GM18499 (cell line): ENCODE measurements around the gene ATIC.
"Not testable (repeated sequence)": the region's sequence is repeated elsewhere in the genome, so short reads cannot be mapped to it uniquely, and the experiment has no call there.

ENCODE experiments used
- ATAC-seq: cut with Tn5 transposase; IDR thresholded peaks from one replicate; pipeline ENCODE4 v1.9.1; 2021; ENCODE audit warnings: moderate number of reproducible peaks; ENCODE audit not compliant: insufficient read depth, unreplicated experiment

The ATIC gene

DNA sequence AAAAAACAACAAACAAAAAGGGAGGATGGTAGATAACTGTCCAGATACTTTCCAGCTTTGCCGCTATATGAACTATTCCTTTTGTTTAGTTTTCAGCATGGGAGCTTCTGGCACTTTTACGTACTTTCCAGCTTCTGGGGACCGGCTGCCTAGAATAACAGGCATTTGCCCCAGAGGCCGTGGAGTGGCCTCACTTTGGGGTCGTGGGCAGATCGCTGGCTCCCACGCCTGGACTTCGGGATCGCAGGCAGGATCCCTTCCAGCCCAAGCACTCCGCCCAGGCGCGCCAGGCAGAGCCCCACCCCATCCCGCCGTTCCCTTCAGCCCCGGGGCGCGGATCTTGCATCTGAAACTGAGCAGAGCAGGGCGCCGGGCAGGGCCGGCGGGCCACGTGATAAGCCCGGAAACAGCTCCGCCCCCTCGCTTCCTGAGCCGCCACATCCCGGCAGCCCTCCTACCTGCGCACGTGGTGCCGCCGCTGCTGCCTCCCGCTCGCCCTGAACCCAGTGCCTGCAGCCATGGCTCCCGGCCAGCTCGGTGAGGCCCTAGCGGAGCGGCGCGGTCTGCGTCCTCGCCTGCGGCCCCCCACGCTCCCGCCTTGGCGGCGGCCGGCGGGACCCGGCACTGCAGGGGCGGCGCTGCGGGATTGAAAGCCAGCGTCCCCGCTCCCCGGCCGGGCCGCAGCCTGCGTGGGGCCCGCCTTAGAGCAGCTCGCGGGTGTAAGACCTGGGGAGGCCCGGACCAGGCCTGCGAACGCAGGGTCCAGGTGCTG is at the start of gene ATIC:
TSS of gene ATIC (plus strand) at position 435 of the 772 bp plus-strand sequence. CDS start at position 519, 84 bp downstream.
- peak; percentile 99 for ATAC-seq

DNA sequence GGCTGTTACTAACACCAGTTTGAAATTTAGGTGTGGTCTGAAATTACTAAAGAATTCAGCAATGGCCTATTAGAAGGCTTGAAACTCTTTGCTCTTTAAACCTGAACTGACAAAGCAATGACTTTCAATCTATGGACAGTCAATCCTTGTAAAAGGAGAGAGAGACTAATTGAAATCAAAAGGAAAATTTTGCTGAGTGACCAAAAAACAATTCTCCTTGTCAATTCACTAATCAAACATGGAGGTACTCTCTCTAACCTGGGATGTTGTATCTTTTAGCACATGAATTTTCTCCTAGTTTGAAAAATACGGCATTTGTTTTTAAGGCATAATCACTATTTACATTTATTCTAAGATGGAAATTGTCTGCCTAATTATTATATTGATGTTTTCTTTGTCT is 49.6 kb upstream of the ATIC start:
- no peak for ATAC-seq

DNA sequence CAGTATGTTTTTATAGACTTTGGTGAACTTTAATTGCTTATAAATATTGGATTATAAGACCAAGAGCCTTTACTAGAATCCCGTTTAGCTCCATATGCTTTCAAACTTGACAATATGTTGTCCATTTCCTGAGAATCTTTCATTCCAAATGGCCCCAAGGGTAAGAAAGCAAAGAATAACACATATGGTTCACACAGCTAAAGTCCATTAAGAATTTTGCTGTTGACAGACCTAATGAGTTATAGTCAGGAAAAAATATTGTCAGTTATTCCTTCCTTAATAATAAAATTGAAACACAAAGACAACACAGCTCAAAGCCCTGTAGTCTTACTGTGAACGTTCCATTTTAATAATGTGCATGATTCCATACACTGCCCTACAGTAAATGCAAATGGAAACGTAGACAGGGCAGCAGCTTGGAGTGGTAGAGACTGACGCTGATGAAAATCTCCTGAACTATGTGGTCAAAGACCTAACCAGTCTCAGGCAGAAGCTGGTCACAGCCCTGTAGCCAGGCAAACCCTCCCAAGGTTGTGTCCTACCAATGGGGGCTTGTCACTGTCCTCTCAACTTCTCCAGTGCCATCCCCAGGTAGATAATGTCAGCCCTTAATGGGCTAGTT is 49.0 kb upstream of the ATIC start:
- no peak for ATAC-seq

DNA sequence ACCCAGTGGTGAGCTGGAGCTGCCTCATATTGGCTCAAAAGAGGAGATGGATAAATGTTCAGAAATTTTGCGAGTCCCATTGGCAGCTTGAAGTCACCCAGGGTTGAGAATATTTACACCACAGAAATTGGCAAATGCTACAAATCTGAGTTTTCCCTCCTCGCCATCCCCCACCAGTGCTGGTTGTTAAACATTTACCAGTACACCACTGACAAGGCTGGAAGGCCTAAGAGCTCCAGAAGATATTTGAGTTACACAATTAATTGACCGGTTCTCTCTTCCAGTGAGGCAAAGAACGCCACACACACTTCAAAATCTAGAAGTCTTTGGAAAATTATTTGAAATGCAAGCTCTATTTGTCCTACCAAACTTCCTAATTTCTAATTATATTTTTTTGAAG is 47.5 kb upstream of the ATIC start:
- ATAC-seq: no peak

DNA sequence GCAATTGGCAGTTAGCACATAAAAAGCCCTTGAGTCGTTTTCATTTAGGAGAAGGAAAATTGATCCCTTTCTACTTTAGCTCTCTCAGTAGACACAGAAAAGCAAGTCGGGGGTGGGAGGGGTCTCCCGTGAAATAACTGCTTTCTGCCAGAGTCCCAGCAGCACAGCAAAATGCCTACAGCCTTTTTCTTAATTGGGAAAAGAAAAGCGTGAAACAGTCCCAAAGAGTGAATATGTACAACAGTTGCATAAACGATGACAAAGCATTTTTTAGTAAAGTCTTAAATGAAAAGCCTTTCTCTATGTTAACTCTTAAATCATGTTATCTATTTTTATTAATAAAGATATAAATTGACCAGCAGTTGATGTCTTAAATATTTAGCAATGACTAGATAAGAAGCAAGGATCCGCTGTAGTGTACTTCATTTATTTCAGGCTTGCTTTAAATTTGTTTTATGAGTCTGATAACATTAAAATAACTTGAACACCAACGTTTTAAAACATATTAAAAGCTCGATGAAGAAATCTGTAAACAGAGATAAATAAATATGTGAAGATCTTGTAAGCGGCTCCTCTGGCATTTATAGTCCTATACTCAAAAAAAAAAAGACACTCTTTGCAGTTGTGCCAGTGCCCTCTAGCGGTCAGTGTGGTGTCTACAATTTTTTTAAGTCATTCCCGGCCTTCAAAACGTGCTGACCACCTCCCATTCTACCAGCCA is 42.3 kb upstream of the ATIC start:
- ATAC-seq: no peak

DNA sequence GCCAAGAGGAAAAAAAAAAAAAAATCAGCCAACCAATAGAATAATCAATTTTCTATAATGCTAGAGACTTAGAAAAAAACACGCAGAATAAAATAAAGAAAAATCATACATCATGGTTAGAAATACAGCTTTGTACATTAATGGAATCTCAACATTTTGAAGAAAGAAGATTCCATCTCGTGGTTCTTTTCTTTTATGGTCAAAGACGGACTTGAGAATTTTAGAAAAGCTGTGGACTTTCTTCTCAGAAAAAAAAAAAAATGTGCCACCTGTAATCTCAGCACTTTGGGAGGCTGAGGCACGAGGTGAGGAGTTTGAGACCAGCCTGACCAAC is 41.8 kb upstream of the ATIC start:
- no peak for ATAC-seq

DNA sequence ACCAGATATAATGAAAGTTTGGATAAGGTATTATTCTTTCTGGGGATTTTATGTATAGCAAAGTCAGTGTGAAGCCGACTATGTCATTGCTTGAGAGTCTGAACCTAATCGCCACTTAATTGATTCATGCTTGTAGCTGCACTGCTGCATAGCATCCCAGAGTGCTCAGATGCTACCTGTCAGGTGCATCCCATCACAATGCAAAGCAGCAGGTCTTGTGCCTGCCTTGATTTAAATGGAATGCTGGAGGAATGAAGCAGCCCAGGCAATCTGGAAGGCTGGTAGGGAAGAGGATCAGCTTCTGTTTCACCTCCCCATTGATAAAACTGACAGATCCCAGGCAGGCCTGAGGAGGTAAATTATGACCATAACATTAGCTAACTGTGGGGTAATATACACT is 40.4 kb upstream of the ATIC start:
- ATAC-seq: no peak

DNA sequence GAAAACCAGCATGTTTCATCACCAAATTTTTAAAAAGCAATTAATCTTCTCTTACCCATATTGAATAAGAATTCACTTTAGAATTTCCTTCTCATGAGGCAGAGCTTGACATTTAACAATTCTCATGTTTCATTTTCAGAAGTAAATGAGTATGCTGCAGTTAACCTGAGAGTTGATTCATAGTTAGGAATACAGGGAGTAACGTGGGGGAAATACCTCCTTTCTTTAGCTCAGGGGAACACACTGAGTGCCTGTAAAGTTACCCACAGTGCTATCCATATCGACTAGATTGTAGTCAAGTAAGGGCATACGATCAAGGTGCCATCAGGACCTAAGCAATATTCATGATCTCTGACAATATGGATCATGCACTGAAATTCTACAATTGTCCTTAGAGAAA is 38.9 kb upstream of the ATIC start:
- no peak for ATAC-seq

DNA sequence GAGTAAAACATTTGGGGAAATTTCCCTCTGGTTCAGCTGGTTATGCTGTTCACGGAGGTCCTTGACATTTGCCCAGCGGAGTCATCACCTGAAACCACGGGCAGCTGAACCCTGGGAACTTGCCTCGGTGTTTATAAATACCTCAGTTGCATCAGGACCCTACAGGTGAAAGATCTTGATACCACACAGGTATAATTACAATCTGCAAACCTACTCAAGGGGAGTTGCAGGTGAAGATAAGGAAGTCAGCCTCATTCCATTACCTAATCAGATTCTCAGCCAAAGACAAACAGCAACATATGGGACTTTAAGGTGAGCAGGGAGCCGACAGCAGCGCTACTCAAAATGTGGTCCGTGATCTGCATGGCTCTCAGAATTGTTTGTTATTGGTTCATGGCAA is 37.0 kb upstream of the ATIC start:
- no peak for ATAC-seq

DNA sequence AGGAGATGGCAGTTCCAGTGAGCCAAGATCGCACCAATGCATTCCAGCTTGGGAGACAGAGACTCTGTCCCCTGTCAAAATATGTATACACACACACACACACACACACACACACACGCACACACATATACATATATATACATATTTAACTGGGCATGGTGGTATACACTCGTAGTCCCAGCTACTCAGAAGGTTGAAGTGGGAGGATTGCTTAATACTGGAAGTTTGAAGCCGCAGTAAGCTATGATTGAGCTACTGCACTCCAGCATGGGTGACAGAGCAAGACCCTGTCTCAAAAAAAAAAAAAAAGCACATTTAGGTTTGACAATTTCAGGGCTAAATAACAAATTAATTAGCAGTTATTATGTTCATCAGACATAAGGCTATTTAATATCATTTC is 36.0 kb upstream of the ATIC start:
- no peak for ATAC-seq

DNA sequence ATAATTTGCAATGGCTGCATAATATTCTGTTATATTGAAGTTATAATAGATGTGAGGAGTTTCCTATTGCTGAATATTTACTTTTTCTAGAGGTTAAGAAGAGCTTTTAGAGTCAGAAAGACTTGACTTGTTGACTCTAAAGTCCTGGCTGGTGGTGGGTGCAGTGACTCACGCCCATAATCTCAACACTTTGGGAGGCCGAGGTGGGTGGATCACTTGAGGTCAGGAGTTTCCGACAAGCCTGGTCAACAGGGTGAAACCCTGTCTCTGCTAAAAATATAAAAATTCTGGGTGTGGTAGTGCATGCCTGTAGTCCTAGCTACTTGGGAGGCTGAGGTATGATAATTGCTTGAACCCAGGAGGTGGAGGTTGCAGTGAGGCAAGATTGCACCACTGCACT is 33.9 kb upstream of the ATIC start:
- ATAC-seq: no peak

DNA sequence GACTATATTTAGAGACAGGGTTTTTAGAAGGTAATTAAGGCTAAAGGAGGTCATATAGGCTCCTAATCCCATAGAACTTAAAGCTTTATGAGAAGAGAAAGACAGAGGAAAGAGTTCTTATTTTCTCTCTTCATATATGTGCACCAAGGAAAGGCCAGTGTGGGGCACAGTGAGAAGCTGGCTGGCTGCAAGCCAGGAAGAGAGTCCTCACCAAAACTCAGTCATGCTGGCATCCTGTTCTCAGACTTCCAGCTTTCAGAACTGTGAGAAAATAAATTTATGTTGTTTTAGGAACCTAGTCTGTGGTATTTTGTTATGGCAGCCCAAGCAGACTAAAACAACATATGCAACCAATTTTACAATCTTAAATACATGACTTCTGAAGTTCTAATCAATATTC is 31.5 kb upstream of the ATIC start:
- no peak for ATAC-seq

DNA sequence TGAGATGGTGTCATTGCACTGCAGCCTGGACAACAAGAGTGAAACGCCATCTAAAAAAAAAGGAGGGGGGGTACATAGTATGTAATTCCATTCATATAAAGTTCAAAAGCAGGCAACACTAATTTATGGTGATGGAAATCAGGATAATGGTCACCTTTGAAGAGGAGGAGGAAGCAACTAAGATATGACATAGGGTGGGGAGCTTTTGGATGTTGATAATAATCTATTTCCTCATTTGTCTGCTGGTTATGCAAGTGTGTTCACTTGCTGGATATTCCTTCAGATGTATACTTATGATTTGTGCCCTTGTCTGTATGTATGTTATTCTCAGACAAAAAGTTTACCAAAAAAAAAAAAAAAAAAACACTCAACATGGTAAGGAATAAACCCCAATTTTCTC is 28.6 kb upstream of the ATIC start:
- ATAC-seq: no peak

DNA sequence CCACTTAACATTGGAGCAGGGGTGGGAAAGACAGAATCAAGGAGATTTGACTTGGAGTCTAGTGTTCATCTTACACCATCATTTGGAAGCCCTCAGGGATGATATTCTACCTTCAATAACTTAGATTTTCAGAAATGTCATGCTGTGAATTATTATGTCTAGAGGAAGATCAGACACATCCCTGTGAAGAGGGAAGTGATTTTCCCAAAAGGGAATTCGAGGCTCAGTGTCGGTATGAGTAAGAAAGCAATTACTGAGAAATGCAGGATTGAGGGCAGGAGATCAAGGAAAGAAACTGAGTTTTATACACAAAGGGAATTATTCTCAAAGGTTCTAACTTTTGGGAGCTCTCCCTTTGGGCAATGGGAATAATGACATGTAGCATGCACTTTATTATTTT is 25.6 kb upstream of the ATIC start:
- ATAC-seq: no peak

DNA sequence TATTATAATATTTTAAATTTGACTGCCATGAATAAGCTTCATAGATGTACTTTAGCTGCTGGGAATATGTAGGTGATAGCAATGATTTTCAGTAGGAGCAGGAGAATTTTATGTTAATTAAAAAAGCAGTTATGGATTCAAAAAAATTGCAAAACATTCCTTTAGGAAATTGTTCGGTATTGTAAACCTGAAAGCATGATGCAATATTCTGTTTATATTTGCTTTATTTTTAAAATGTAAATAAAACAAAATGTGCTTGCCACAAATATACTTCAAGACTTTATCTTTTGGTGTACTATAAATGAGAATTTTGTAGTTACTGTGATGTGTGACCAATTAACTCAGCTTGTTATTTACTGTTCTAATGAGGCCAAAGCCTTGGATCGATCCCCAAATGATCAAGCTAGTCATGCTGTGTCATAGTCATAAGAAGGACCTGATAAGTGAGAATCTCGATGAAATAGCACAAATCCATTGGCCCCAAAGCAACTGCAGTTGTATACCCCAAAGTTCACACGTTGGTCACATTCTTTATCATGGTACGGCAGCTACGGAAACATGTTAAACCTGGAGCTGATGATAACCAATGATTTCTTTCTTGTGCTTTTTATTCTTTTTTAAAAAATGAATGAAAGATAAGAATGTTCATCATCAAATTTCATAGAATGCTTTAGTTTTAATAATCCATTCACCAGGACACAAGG is 23.6 kb upstream of the ATIC start:
- ATAC-seq: no peak

DNA sequence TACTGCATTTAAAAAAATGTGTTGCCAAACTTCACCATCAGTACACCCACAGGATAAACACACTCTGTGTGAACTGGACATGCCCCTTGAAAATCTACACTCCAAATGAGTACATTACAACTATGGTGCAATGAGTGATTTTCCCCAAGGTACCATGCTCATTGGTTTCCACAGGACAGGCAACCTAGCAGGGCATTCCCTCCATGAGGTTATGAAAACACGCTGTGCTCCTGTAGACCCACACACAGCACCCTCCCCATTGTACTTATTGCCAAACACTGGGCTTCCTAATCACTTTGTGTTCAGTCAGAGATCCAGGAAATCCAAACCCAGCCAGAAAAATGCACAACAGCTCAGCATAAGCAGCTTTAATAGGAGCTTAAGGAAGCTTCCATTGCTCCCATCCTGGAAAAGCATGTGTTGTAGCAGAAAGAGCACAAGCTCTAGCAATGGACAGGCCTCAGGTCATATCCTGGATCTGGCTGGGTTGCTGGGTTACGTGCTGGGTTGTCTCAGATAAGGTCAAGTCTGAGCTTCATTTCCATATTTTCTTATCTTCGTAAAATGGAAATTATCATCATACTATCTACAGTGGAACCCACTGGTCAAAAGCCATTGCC is 20.8 kb upstream of the ATIC start:
- no peak for ATAC-seq

DNA sequence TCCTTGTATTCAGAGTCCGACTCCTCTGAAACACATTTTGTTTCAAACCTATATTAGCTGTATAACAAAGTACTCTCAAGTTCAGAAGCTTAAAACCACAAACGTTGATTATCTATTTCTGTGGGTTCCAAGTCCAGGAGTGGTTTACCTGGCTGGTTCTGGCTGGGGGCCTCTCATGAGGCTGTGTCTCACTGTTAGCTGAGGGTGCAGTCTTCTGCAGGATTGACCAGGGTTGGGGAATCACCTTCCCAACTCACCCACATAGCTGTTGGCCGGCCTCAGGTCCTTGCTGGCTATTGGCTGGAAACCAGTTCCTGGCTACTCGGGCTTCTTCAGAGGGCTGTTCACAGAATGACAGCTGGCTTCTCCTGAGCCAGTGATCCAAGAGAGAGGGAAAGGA is 18.0 kb upstream of the ATIC start:
- ATAC-seq: no peak

DNA sequence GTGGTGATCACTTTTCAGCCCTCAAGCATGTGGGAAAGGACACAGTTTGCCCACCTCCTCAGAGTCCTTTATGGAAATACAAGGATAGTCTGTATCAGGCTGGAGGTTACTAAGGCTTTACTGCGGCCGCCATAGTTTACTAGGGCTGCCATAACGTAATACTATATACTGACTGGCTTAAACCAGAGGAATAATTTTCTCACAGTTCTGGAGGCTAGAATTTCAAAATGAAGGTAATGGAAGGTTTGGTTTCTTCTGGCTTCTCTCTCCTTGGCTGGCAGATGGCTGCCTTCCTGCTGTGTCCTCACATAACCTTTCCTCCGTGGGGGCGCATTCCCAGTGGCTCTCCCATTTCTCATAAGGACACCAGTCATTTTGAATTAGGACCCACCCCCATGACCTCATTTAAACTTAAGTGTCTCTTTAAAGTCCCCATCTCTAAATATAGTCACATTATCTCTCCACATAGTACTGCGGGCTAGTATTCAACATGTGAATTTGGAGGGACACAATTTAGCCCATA is 12.5 kb upstream of the ATIC start:
- ATAC-seq: no peak

DNA sequence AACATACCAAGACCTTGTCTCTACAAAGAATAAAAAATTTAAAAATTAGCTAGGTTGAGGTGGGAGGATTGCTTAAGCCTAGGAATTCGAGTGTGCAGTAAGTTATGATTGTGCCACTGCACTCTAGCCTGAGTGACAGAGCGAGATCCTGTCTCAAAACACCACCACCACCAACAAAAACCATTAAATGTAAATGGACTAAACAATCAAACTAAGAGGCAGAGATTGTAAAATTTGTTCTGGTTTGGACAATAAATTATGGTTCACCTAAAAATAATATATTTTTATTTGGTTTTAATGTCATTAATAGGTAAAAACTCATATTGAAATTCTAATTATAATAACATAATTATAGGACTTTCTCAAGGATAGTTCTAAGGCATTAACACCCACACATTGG is 9.9 kb upstream of the ATIC start:
- no peak for ATAC-seq

DNA sequence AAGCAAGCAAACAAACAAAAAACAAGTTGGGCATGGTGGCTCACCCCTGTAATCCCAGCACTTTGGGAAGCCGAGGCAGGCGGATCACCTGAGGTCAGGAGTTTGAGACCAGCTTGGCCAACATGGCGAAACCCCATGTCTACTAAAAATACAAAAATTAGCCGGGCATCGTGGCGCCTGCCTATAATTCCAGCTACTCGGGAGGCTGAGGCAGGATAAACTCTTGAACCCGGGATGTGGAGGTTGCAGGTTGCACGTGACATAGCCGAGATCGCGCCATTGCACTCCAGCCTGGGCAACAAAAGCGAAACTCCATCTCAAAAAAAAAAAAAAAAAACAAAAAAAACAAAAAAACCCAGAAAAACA is 617 bp upstream of the ATIC start:
- ATAC-seq: not testable (repeated sequence)

DNA sequence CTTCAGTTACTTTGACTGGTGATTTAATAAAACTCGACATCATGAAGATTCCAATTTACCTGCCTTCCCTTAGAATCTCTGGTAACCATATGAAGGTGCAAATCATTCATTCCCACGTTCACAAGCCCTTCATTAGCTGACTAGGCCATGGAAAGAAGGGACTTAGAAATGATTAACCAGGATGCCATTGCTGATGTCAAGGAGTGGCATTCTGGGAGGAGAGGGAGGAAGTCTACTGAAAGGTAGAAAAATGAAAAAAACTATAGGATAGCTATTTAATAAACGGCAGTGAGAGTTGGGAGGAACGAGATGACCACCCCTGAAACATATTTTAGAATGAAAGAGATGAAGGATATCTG is 1.4 kb downstream of the ATIC start:
- no peak for ATAC-seq
